GM12878 (cell line): ENCODE results near the gene ZNF804B. TPM values are rescaled to one million over a fixed set of nuclear protein-coding genes. Genes with fewer than 3 reads are reported as not detected.

ENCODE experiments used
- ATF7 ChIP-seq: fragments of 450-650 bp; IDR thresholded peaks from 2 replicates; pipeline ENCODE4 v1.6.1; 2016; ENCODE audit warnings: low read depth, mild to moderate bottlenecking
- BRCA1 ChIP-seq: IDR thresholded peaks from 2 replicates; pipeline ENCODE4 v1.6.1; 2011; ENCODE audit warnings: low read depth, low read length, improper control_type of control experiment
- DPF2 ChIP-seq: fragments of 450-650 bp; IDR thresholded peaks from 2 replicates; pipeline ENCODE4 v1.6.1; 2017; ENCODE audit warnings: mild to moderate bottlenecking
- E2F4 ChIP-seq: IDR thresholded peaks from 2 replicates; pipeline ENCODE4 v1.6.1; 2012; ENCODE audit warnings: low read depth, low read length, improper control_type of control experiment
- ELK1 ChIP-seq: IDR thresholded peaks from 2 replicates; pipeline ENCODE4 v1.6.1; 2012; ENCODE audit warnings: low read depth, low read length, improper control_type of control experiment
- EP300 ChIP-seq, 2 experiments: fragments of 150-350 bp in 1 of 2; IDR thresholded peaks; 2 replicates each; pipeline ENCODE4 v1.6.1; 2011 to 2012; ENCODE audit warnings: low read depth in 2 of 2, low read length in 2 of 2, borderline replicate concordance in 1 of 2, improper control_type of control experiment in 1 of 2, inconsistent platforms in 1 of 2; ENCODE audit not compliant: control insufficient read depth in 1 of 2
- FOS ChIP-seq: IDR thresholded peaks from 3 replicates; pipeline ENCODE4 v1.6.1; 2011; ENCODE audit warnings: borderline replicate concordance; ENCODE audit not compliant: insufficient read length; ENCODE audit errors: extremely low read depth
- IKZF2 ChIP-seq, 2 experiments: fragments of 450-650 bp; IDR thresholded peaks; 2 replicates each; pipeline ENCODE4 v1.6.1; 2017; ENCODE audit warnings: mild to moderate bottlenecking in 2 of 2, moderate library complexity in 2 of 2
- KDM1A ChIP-seq: fragments of 200-600 bp; sonication (generic); IDR thresholded peaks from 2 replicates; pipeline ENCODE4 v1.6.1; 2016; ENCODE audit warnings: borderline replicate concordance
- MTA2 ChIP-seq: fragments of 450-650 bp; IDR thresholded peaks from 2 replicates; pipeline ENCODE4 v1.6.1; 2016; ENCODE audit warnings: low read depth, mild to moderate bottlenecking, moderate library complexity
- MYB ChIP-seq: fragments of 150-350 bp; IDR thresholded peaks from 2 replicates; pipeline ENCODE4 v1.6.1; 2014; ENCODE audit warnings: mild to moderate bottlenecking, low read depth, low read length, borderline replicate concordance
- NFIC ChIP-seq: IDR thresholded peaks from 2 replicates; pipeline ENCODE4 v1.6.1; 2012; ENCODE audit warnings: low read depth, mild to moderate bottlenecking, inconsistent platforms, low read length, moderate library complexity
- SIN3A ChIP-seq: IDR thresholded peaks from 2 replicates; pipeline ENCODE4 v1.6.1; 2012; ENCODE audit warnings: low read depth, low read length, improper control_type of control experiment
- SMARCA5 ChIP-seq: fragments of 450-650 bp; IDR thresholded peaks from 2 replicates; pipeline ENCODE4 v1.6.1; 2017; ENCODE audit warnings: mild to moderate bottlenecking
- SMC3 ChIP-seq: IDR thresholded peaks from 2 replicates; pipeline ENCODE4 v1.6.1; 2011; ENCODE audit warnings: low read length, improper control_type of control experiment, borderline replicate concordance
- SPI1 ChIP-seq: IDR thresholded peaks from 2 replicates; pipeline ENCODE4 v1.6.1; 2011; ENCODE audit warnings: low read depth, mild to moderate bottlenecking, low read length, moderate library complexity, borderline replicate concordance; ENCODE audit not compliant: insufficient read depth
- TCF12 ChIP-seq: IDR thresholded peaks from 2 replicates; pipeline ENCODE4 v1.6.1; 2011; ENCODE audit warnings: low read depth, mild to moderate bottlenecking, low read length
- ZBED1 ChIP-seq: IDR thresholded peaks from 2 replicates; pipeline ENCODE4 v1.6.1; 2016; ENCODE audit warnings: borderline replicate concordance
- ZBTB33 ChIP-seq: fragments of 450-650 bp; IDR thresholded peaks from 2 replicates; pipeline ENCODE4 v1.6.1; 2017; ENCODE audit warnings: mild to moderate bottlenecking
- ZNF24 ChIP-seq: fragments of 450-650 bp; IDR thresholded peaks from 2 replicates; pipeline ENCODE4 v1.6.1; 2017; ENCODE audit warnings: antibody characterized with exemption, mild to moderate bottlenecking
- ZNF687 ChIP-seq: fragments of 450-650 bp; IDR thresholded peaks from 2 replicates; pipeline ENCODE4 v1.6.1; 2017; ENCODE audit warnings: mild to moderate bottlenecking, moderate library complexity
- polyA plus RNA-seq, 11 experiments: library from polyadenylated mRNA; depleted of rRNA in 4 of 11; unstranded in 6 of 11; stranded (reverse) in 5 of 11; fragments of >200 nt; fragmentation: Nextera tagmentation in 4 of 11; fragmentation: Illumina TruSeq in 1 of 11; extraction: Ambion mirVana in 4 of 11; extraction: Trizol in 1 of 11; gene quantifications; 1 replicate in 1 of 11; 2 replicates in 10 of 11; pipeline versions ENCODE4 v1.2.1 to v1.2.3, GENCODE V29; 2011 to 2016; ENCODE audit warnings: inconsistent platforms in 2 of 11, missing spikeins in 2 of 11, low read depth in 1 of 11
- total RNA-seq, 4 experiments: library from RNA; depleted of rRNA in 3 of 4; stranded (reverse); fragments of >200 nt in 3 of 4; fragmentation: Illumina TruSeq in 1 of 4; extraction: Trizol in 1 of 4; gene quantifications; 2 replicates each; pipeline versions ENCODE4 v1.2.1 to v1.2.3, GENCODE V29; 2013 to 2021

The ZNF804B gene
- total and polyA plus RNA-seq, 10 of the 15 experiments (the other 5 are each of a cell fraction or from before 2014, with no cell fraction given): not detected

- TF ChIP-seq ZNF687 (no peak), ZBED1 (no peak), ELK1 (no peak), EP300 (IDR thresholded peaks at IDR 0.05; ENCODE audit: borderline replicate concordance in 1 of 2, control insufficient read depth in 1 of 2, low read depth in 2 of 2, low read length in 2 of 2) (peak in 1 of 2 experiments; percentile 22; a peak in 1 of 4 replicates), E2F4 (no peak), BRCA1 (no peak), SMC3 (no peak), MYB (no peak), SIN3A (no peak), NFIC (0 out of 2 replicates have a peak, but pooled peaks have one; percentile 16), DPF2 (peak; percentile 71; the same call in 1 of the 2 replicates), ZBTB33 (no peak), ATF7 (peak; percentile 46; the same call in 1 of the 2 replicates), IKZF2 (IDR thresholded peaks at IDR 0.05) (peak in 1 of 2 experiments; percentile 32; a peak in 1 of 4 replicates), KDM1A (no peak), SPI1 (peak; percentile 74), ZNF24 (no peak; the same call in 1 of the 2 replicates), FOS (no peak), MTA2 (peak; percentile 88), TCF12 (no peak), SMARCA5 (peak; percentile 20; the same call in 1 of the 2 replicates)
These were observed 243.8 kb downstream of the ZNF804B start (continued) for GRCh38 chr7:89002981-89003956.
